AG08396 (cell line): ENCODE results near the gene TREML2.
"Not testable (repeated sequence)": the region's sequence is repeated elsewhere in the genome, so short reads cannot be mapped to it uniquely, and the experiment has no call there.

ENCODE experiments used
- DNase-seq: peaks from one replicate; pipeline ENCODE4 v3.0.0; 2012; ENCODE audit warnings: low spot score, mixed read lengths

Gene TREML2

GRCh38 chr6:41200901-41201763 is at the start of gene TREML2:
TSS of gene TREML2 (minus strand) at chr6:41201149. CDS start at chr6:41201008, 141 bp downstream.
- DNase-seq = no peak

GRCh38 chr6:41247882-41248705 is 47.1 kb upstream of the TREML2 start:
- DNase-seq = no peak

- no peak for DNase-seq
Observed at GRCh38 chr6:41247288-41247865, 46.4 kb upstream of the TREML2 start.

- not testable (repeated sequence) for DNase-seq
Observed at GRCh38 chr6:41246529-41246928, 45.6 kb upstream of the TREML2 start.

GRCh38 chr6:41239467-41240159 is 38.7 kb upstream of the TREML2 start:
- DNase-seq = no peak

- no peak for DNase-seq
Observed at GRCh38 chr6:41237128-41237527, 36.2 kb upstream of the TREML2 start.

- DNase-seq = no peak
Observed at GRCh38 chr6:41236276-41236675, 35.3 kb upstream of the TREML2 start.

GRCh38 chr6:41232667-41233066 is 31.7 kb upstream of the TREML2 start:
- no peak for DNase-seq

GRCh38 chr6:41231246-41231645 is 30.3 kb upstream of the TREML2 start:
- no peak for DNase-seq

GRCh38 chr6:41229721-41230120 is 28.8 kb upstream of the TREML2 start:
- DNase-seq = no peak

- no peak for DNase-seq
Observed at GRCh38 chr6:41228616-41229015, 27.7 kb upstream of the TREML2 start.

- DNase-seq = no peak
Observed at GRCh38 chr6:41228096-41228495, 27.1 kb upstream of the TREML2 start, which contains the start of gene TREML4. TSS of gene TREML4 (plus strand) at chr6:41228349. CDS start at chr6:41228428, 79 bp downstream.

- no peak for DNase-seq
Observed at GRCh38 chr6:41226752-41227151, 25.8 kb upstream of the TREML2 start.

GRCh38 chr6:41224800-41225199 is 23.9 kb upstream of the TREML2 start:
- DNase-seq = no peak

GRCh38 chr6:41222513-41222912 is 21.6 kb upstream of the TREML2 start:
- DNase-seq = no peak

- no peak for DNase-seq
Observed at GRCh38 chr6:41222045-41222444, 21.1 kb upstream of the TREML2 start.

GRCh38 chr6:41216616-41217015 is 15.7 kb upstream of the TREML2 start:
- no peak for DNase-seq

GRCh38 chr6:41215777-41216176 is 14.8 kb upstream of the TREML2 start:
- DNase-seq = no peak

- DNase-seq = no peak
Observed at GRCh38 chr6:41214559-41215238, 13.8 kb upstream of the TREML2 start.

- no peak for DNase-seq
Observed at GRCh38 chr6:41209547-41210320, 8.8 kb upstream of the TREML2 start.
